GM20000 (cell line): ENCODE results near the gene APBA3.

Experiments used
- DNase-seq: peaks from one replicate; pipeline ENCODE4 v3.0.0; 2012; ENCODE audit warnings: low spot score
- TF ChIP-seq, protein P1 (sequence below): IDR thresholded peaks from 2 replicates; pipeline ENCODE4 v1.5.1; 2012; ENCODE audit warnings: mild to moderate bottlenecking, control low read depth; ENCODE audit errors: extremely low read depth, missing control alignments

The APBA3 gene

DNA sequence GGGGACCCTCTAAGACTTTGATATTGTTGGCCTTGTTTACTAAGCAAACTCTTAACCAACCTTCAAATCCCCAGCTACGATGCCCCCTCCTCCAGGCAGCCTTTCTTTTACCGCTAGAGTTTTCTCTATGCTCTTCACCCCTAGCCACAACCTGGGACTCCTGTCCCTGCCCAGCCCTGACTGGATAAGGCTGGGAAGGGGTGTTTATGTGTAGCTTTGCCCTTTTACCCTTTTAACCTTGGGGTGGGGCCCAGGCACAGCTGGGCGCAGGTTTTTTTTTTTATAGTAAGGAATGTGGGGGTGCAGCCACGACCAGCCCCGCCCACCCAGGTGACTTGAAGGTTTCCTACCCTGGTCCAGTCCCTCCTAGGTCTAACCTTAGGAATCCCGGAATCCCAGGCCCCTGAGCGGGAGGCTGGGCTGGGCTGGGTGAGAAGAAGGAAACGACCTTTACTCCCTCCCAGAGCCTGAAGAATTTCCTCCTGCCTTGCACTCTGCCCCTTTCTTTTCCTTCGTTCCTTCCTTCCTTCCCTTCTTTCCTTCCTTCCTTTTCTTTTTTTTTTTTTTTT lies 41.1 kb downstream of the APBA3 start:
- no peak for DNase-seq
- TF ChIP-seq, protein P1, sequence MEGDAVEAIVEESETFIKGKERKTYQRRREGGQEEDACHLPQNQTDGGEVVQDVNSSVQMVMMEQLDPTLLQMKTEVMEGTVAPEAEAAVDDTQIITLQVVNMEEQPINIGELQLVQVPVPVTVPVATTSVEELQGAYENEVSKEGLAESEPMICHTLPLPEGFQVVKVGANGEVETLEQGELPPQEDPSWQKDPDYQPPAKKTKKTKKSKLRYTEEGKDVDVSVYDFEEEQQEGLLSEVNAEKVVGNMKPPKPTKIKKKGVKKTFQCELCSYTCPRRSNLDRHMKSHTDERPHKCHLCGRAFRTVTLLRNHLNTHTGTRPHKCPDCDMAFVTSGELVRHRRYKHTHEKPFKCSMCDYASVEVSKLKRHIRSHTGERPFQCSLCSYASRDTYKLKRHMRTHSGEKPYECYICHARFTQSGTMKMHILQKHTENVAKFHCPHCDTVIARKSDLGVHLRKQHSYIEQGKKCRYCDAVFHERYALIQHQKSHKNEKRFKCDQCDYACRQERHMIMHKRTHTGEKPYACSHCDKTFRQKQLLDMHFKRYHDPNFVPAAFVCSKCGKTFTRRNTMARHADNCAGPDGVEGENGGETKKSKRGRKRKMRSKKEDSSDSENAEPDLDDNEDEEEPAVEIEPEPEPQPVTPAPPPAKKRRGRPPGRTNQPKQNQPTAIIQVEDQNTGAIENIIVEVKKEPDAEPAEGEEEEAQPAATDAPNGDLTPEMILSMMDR, result no peak

GRCh38 chr19:3719868-3720267 lies 41.6 kb downstream of the APBA3 start:
- TF ChIP-seq, protein P1, result no peak
- no peak for DNase-seq

DNA sequence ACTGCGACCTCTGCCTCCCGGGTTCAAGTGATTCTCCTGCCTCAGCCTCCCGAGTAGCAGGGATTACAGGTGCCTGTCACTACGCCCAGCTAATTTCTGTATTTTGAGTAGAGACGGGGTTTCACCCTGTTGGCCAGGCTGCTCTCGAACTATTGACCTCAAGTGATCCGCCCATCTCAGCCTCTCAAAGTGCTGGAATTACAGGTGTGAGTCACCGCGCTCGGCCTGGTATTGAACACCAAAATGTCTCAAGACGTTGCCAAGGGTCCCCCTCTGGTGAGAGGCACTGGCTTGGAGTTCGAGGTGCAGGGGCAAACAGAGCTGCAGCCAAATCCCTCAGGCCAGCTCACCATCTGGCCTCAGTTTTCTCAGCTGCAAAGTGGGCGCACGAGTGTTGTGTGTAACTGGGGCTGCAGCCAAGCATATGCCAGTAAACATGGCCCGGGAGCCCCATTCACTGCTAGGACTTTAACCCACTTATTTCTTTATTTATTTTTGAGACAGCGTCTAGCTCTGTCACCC lies 45.3 kb downstream of the APBA3 start:
- no peak for DNase-seq
- TF ChIP-seq, protein P1, result no peak

- TF ChIP-seq, protein P1, result no peak
- DNase-seq, result no peak
Measured at GRCh38 chr19:3712663-3713611, 48.6 kb downstream of the APBA3 start.

- no peak for DNase-seq
- TF ChIP-seq, protein P1, result no peak
Measured at GRCh38 chr19:3710265-3710812, 51.2 kb downstream of the APBA3 start.

DNA sequence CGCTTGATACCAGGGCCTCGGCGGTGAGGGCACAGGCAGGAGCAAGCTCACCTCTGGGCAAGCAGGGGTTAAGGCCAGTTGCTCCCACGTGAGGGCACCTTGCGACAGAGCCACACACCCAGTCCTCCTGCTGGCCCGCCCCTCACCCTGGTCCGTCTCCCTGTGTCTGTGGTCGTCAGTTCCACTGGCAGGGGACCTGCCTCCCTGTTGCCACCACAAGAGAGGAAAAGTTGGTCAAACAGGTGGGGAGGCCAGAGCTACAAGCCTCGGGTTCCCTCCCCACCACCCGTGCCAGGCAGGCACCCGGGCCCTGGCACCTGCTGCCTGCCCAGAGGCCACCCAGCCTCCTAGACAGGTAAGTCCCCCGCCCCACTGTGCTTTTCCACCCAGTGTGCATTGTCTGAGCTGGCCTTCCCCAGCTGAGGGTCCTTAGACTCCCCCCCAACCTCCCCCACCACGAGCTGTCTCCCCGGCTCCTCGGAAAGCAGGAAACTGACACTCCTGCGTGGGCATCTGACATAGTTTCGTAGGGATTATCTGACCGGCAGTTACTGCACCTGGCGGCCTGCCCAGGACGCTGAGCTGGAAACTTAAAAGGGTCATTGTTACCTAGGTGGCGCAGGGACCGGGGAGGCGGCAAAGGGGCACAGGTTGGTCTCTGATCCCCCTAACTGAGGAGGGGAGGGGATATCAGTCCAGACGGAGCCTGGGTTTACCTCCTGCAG lies 53.1 kb downstream of the APBA3 start, which contains the start of gene TJP3:
Gene TJP3, plus strand, starts transcription at position 178 of the 725 bp plus-strand sequence. CDS start 20,049 bp downstream, outside the sequence.
- TF ChIP-seq, protein P1, result no peak
- DNase-seq, result no peak
